Karpas-422 (cell line): ENCODE data around the gene LRRC3C. TPM values are rescaled to one million over a fixed set of nuclear protein-coding genes. Genes with fewer than 3 reads are reported as not detected.

ENCODE experiments used
- DNase-seq: peaks from one replicate; pipeline ENCODE4 v3.0.0-alpha.2; 2015
- H2AFZ ChIP-seq: fragments of 200-600 bp; sonication (generic); 2 replicates; pipeline ENCODE4 v1.6.1; 2014; ENCODE audit warnings: antibody characterized with exemption, low read length, mixed read lengths
- H3K27ac ChIP-seq: fragments of 200-600 bp; sonication (generic); 2 replicates; pipeline ENCODE4 v1.5.1; 2014; ENCODE audit warnings: mild to moderate bottlenecking, low read length, moderate library complexity
- H3K27me3 ChIP-seq: fragments of 200-600 bp; sonication (generic); 2 replicates; pipeline ENCODE4 v1.6.1; 2014; ENCODE audit warnings: low read length, mixed read lengths
- H3K36me3 ChIP-seq: fragments of 200-600 bp; sonication (generic); 2 replicates; pipeline ENCODE4 v1.6.1; 2014; ENCODE audit warnings: low read length, mixed read lengths; ENCODE audit not compliant: insufficient read depth
- H3K4me1 ChIP-seq: fragments of 200-600 bp; sonication (generic); 2 replicates; pipeline ENCODE4 v1.6.1; 2014; ENCODE audit warnings: mild to moderate bottlenecking, low read length, mixed read lengths
- H3K4me2 ChIP-seq: fragments of 200-600 bp; sonication (generic); 2 replicates; pipeline ENCODE4 v1.6.1; 2014; ENCODE audit warnings: low read length, low read depth, mild to moderate bottlenecking; ENCODE audit not compliant: poor library complexity, severe bottlenecking
- H3K4me3 ChIP-seq: fragments of 200-600 bp; sonication (generic); 2 replicates; pipeline ENCODE4 v1.5.1; 2014; ENCODE audit warnings: mild to moderate bottlenecking, antibody characterized with exemption, low read length, mixed read lengths
- H3K79me2 ChIP-seq: fragments of 200-600 bp; sonication (generic); 2 replicates; pipeline ENCODE4 v1.6.1; 2014; ENCODE audit warnings: mild to moderate bottlenecking, low read length, mixed read lengths
- H3K9ac ChIP-seq: fragments of 200-600 bp; sonication (generic); 2 replicates; pipeline ENCODE4 v1.6.0; 2014; ENCODE audit warnings: low read length
- H3K9me2 ChIP-seq: fragments of 200-600 bp; sonication (generic), shearing (Covaris generic); replicated peaks from 2 replicates; pipeline ENCODE4 v1.6.0; 2014; ENCODE audit warnings: mild to moderate bottlenecking, low read length, moderate library complexity; ENCODE audit not compliant: insufficient read depth
- H3K9me3 ChIP-seq: fragments of 300-700, 200-600 bp; sonication (generic); 2 replicates; pipeline ENCODE4 v1.6.1; 2014; ENCODE audit warnings: low read length, mixed read lengths
- H4K20me1 ChIP-seq: fragments of 200-600 bp; sonication (generic); 2 replicates; pipeline ENCODE4 v1.6.1; 2014; ENCODE audit warnings: mild to moderate bottlenecking, antibody characterized with exemption, low read length, low read depth; ENCODE audit not compliant: insufficient read depth
- total RNA-seq: library from RNA; depleted of rRNA; stranded (reverse); fragments of >200 nt; shearing (Covaris generic); gene quantifications from 2 replicates; pipeline ENCODE4 v1.2.3, GENCODE V29; 2014; ENCODE audit warnings: low replicate concordance

LRRC3C gene
- total RNA-seq, 1 experiment from 2014 or later = 0.86 TPM

GRCh38 chr17:39926135-39926587, 1.4 kb upstream of the LRRC3C start:
- Histone ChIP-seq H3K9me2 (no peaks in the 10 kb centered on the region), H3K27ac (peak overlapping the region; percentile 50; the same call in 1 of the 2 replicates), H3K9me3 (no peaks in the 10 kb centered on the region), H3K9ac (peak overlapping the region; percentile 89), H2AFZ (no peak overlapping the region), H3K79me2 (peaks cover 39% of the 10 kb centered on the region), H3K36me3 (peaks cover 4% of the 10 kb centered on the region; the same call in 1 of the 2 replicates), H3K4me3 (peak overlapping the region; percentile 95), H3K4me1 (peaks cover 28% of the 10 kb centered on the region), H3K27me3 (no peaks in the 10 kb centered on the region), H4K20me1 (peaks cover 6% of the 10 kb centered on the region; the same call in 1 of the 2 replicates), H3K4me2 (peak overlapping the region; percentile 89)
- no peak for DNase-seq

GRCh38 chr17:39926588-39927100, 888 bp upstream of the LRRC3C start:
- Histone ChIP-seq H3K9ac (peak overlapping the region; percentile 89), H3K9me2 (no peaks in the 10 kb centered on the region), H3K27me3 (no peaks in the 10 kb centered on the region), H3K4me3 (peak overlapping the region; percentile 95), H3K36me3 (peaks cover 4% of the 10 kb centered on the region; the same call in 1 of the 2 replicates), H3K79me2 (peaks cover 39% of the 10 kb centered on the region), H3K4me1 (peaks cover 28% of the 10 kb centered on the region), H3K27ac (peak overlapping the region; percentile 50), H3K4me2 (peak overlapping the region; percentile 89), H2AFZ (no peak overlapping the region), H4K20me1 (peaks cover 6% of the 10 kb centered on the region; the same call in 1 of the 2 replicates), H3K9me3 (no peaks in the 10 kb centered on the region)
- peak; percentile 74 for DNase-seq

GRCh38 chr17:39927929-39928857, 661 bp downstream of the LRRC3C start:
- Histone ChIP-seq H3K4me1 (peaks cover 28% of the 10 kb centered on the region), H3K9ac (peak overlapping the region; percentile 89), H3K4me3 (peak overlapping the region; percentile 95), H3K9me2 (no peaks in the 10 kb centered on the region), H3K36me3 (peaks cover under 1% of the 10 kb centered on the region; the same call in 1 of the 2 replicates), H3K27me3 (no peaks in the 10 kb centered on the region), H3K4me2 (peak overlapping the region; percentile 89), H3K27ac (0 out of 2 replicates have a peak overlapping the region, but pooled peaks have one; percentile 29), H3K79me2 (peaks cover 39% of the 10 kb centered on the region), H2AFZ (peak overlapping the region; percentile 98), H3K9me3 (no peaks in the 10 kb centered on the region), H4K20me1 (peaks cover 6% of the 10 kb centered on the region; the same call in 1 of the 2 replicates)
- DNase-seq = peak; percentile 65

- Histone ChIP-seq H3K4me2 (peak overlapping the region; percentile 89), H3K9ac (peak overlapping the region; percentile 89; the same call in 1 of the 2 replicates), H3K9me2 (no peaks in the 10 kb centered on the region), H3K4me1 (peaks cover 29% of the 10 kb centered on the region), H4K20me1 (peaks cover 6% of the 10 kb centered on the region; the same call in 1 of the 2 replicates), H3K79me2 (peaks cover 38% of the 10 kb centered on the region), H3K27me3 (no peaks in the 10 kb centered on the region), H3K4me3 (peak overlapping the region; percentile 95), H3K27ac (no peak overlapping the region), H2AFZ (no peak overlapping the region), H3K9me3 (no peaks in the 10 kb centered on the region), H3K36me3 (no peaks in the 10 kb centered on the region)
- DNase-seq = no peak
These were observed 1.5 kb downstream of the LRRC3C start for GRCh38 chr17:39928858-39929645.

GRCh38 chr17:39929646-39930407, 2.3 kb downstream of the LRRC3C start:
- no peak overlapping the region for H3K9ac ChIP-seq
- H3K36me3 ChIP-seq = no peaks in the 10 kb centered on the region
- no peak overlapping the region for H3K4me2 ChIP-seq
- peaks cover 30% of the 10 kb centered on the region for H3K79me2 ChIP-seq
- no peak overlapping the region for H2AFZ ChIP-seq
- H3K27me3 ChIP-seq = no peaks in the 10 kb centered on the region
- peaks cover 6% of the 10 kb centered on the region; the same call in 1 of the 2 replicates for H4K20me1 ChIP-seq
- DNase-seq = no peak
- no peaks in the 10 kb centered on the region for H3K9me2 ChIP-seq
- H3K4me1 ChIP-seq = peaks cover 31% of the 10 kb centered on the region
- H3K27ac ChIP-seq = no peak overlapping the region
- H3K9me3 ChIP-seq = no peaks in the 10 kb centered on the region
- H3K4me3 ChIP-seq = no peak overlapping the region

GRCh38 chr17:39933912-39934311, 6.4 kb downstream of the LRRC3C start:
- no peaks in the 10 kb centered on the region for H3K9me2 ChIP-seq
- H3K4me3 ChIP-seq = no peak overlapping the region
- no peak overlapping the region for H3K4me2 ChIP-seq
- H3K9ac ChIP-seq = no peak overlapping the region
- DNase-seq = no peak
- H4K20me1 ChIP-seq = no peaks in the 10 kb centered on the region
- H3K4me1 ChIP-seq = peaks cover 6% of the 10 kb centered on the region
- H3K27ac ChIP-seq = no peak overlapping the region
- no peaks in the 10 kb centered on the region for H3K79me2 ChIP-seq
- no peaks in the 10 kb centered on the region for H3K36me3 ChIP-seq
- H3K27me3 ChIP-seq = no peaks in the 10 kb centered on the region
- H2AFZ ChIP-seq = no peak overlapping the region
- no peaks in the 10 kb centered on the region for H3K9me3 ChIP-seq

- Histone ChIP-seq H3K4me3 (no peak overlapping the region), H3K4me1 (peaks cover 8% of the 10 kb centered on the region), H3K36me3 (no peaks in the 10 kb centered on the region), H3K79me2 (no peaks in the 10 kb centered on the region), H2AFZ (no peak overlapping the region), H3K9ac (no peak overlapping the region), H3K9me2 (no peaks in the 10 kb centered on the region), H3K9me3 (no peaks in the 10 kb centered on the region), H3K4me2 (no peak overlapping the region), H4K20me1 (no peaks in the 10 kb centered on the region), H3K27me3 (no peaks in the 10 kb centered on the region), H3K27ac (no peak overlapping the region)
- no peak for DNase-seq
These were observed 6.8 kb downstream of the LRRC3C start for GRCh38 chr17:39934324-39934723.
